HEK293 (cell line): Measurements from ENCODE around the gene KCNMA1.

ENCODE experiments used
- CTCF ChIA-PET: fragments of 350-600 bp; formaldehyde crosslinking; extraction: SDS; loops from one replicate; lab custom pipeline; 2021; ENCODE audit warnings: antibody characterized with exemption; lab: Yijun Ruan, JAX
- POLR2A ChIA-PET: fragments of 300-600 bp; formaldehyde crosslinking; extraction: SDS; loops from one replicate; lab custom pipeline; 2020; ENCODE audit warnings: antibody characterized with exemption, inconsistent platforms; lab: Yijun Ruan, JAX
- H3K27ac ChIP-seq: fragments of 200-500 bp; sonication (Bioruptor generic); 2 replicates; pipeline ENCODE4 v1.5.1; 2014; ENCODE audit warnings: low read depth, low read length, control low read depth, inconsistent platforms; ENCODE audit errors: extremely low read depth
- H3K36me3 ChIP-seq, 2 experiments: fragments of 200-500 bp in 1 of 2; sonication (Bioruptor generic) in 1 of 2; 1 replicate in 1 of 2; 2 replicates in 1 of 2; pipeline ENCODE4 v1.5.1; 2014 to 2017; ENCODE audit warnings: inconsistent platforms in 2 of 2, low read length in 2 of 2; ENCODE audit not compliant: control insufficient read depth in 2 of 2, insufficient read depth in 1 of 2
- H3K4me1 ChIP-seq: fragments of 200-500 bp; sonication (Bioruptor generic); 2 replicates; pipeline ENCODE4 v1.5.1; 2014; ENCODE audit warnings: mild to moderate bottlenecking, low read length, inconsistent platforms; ENCODE audit not compliant: control insufficient read depth, insufficient read depth
- H3K4me3 ChIP-seq: 2 replicates; pipeline ENCODE4 v1.5.1; 2011; ENCODE audit warnings: low read depth, mild to moderate bottlenecking, control low read depth, low read length, moderate library complexity
- H3K9me3 ChIP-seq: fragments of 200-500 bp; sonication (Bioruptor generic); 2 replicates; pipeline ENCODE4 v1.5.1; 2014; ENCODE audit warnings: low read depth, low read length, inconsistent platforms; ENCODE audit not compliant: control insufficient read depth, insufficient read depth
- MYNN ChIP-seq: fragments of 450-650 bp; formaldehyde crosslinking; IDR thresholded peaks from 2 replicates; pipeline ENCODE4 v1.5.1; 2016; ENCODE audit warnings: missing biosample characterization, missing genetic modification characterization, borderline replicate concordance
- ZFP41 ChIP-seq: fragments of 450-650 bp; formaldehyde crosslinking; IDR thresholded peaks from 2 replicates; pipeline ENCODE4 v1.5.1; 2016; ENCODE audit warnings: missing biosample characterization, missing genetic modification characterization, borderline replicate concordance
- ZNF133 ChIP-seq: fragments of 450-650 bp; formaldehyde crosslinking; IDR thresholded peaks from 2 replicates; pipeline ENCODE4 v1.5.1; 2016; ENCODE audit warnings: missing biosample characterization, missing genetic modification characterization
- ZNF140 ChIP-seq: fragments of 450-650 bp; formaldehyde crosslinking; IDR thresholded peaks from 2 replicates; pipeline ENCODE4 v1.5.1; 2016; ENCODE audit warnings: missing biosample characterization, missing genetic modification characterization
- ZNF146 ChIP-seq: fragments of 450-650 bp; formaldehyde crosslinking; IDR thresholded peaks from 2 replicates; pipeline ENCODE4 v1.5.1; 2016; ENCODE audit warnings: missing biosample characterization, missing genetic modification characterization
- ZNF157 ChIP-seq: fragments of 450-650 bp; formaldehyde crosslinking; IDR thresholded peaks from 2 replicates; pipeline ENCODE4 v1.5.1; 2016; ENCODE audit warnings: missing biosample characterization, missing genetic modification characterization
- ZNF221 ChIP-seq: fragments of 450-650 bp; formaldehyde crosslinking; IDR thresholded peaks from 2 replicates; pipeline ENCODE4 v1.5.1; 2017; ENCODE audit warnings: missing biosample characterization, missing genetic modification characterization, borderline replicate concordance
- ZNF341 ChIP-seq: fragments of 450-650 bp; formaldehyde crosslinking; IDR thresholded peaks from 2 replicates; pipeline ENCODE4; 2016; ENCODE audit warnings: low read depth, missing biosample characterization, missing genetic modification characterization
- ZNF48 ChIP-seq: fragments of 450-650 bp; formaldehyde crosslinking; IDR thresholded peaks from 2 replicates; pipeline ENCODE4 v1.5.1; 2016; ENCODE audit warnings: missing biosample characterization, missing genetic modification characterization
- ZNF549 ChIP-seq: fragments of 450-650 bp; IDR thresholded peaks from 2 replicates; pipeline ENCODE4 v1.5.1; 2018; ENCODE audit warnings: missing biosample characterization, missing genetic modification characterization, mild to moderate bottlenecking, inconsistent platforms, moderate library complexity
- ZNF585B ChIP-seq: fragments of 450-650 bp; formaldehyde crosslinking; IDR thresholded peaks from 2 replicates; pipeline ENCODE4 v1.5.1; 2016; ENCODE audit warnings: missing biosample characterization, missing genetic modification characterization
- ZNF654 ChIP-seq: fragments of 450-650 bp; formaldehyde crosslinking; IDR thresholded peaks from 2 replicates; pipeline ENCODE4 v1.5.1; 2016; ENCODE audit warnings: low read depth, missing biosample characterization, missing genetic modification characterization
- ZNF791 ChIP-seq: fragments of 450-650 bp; formaldehyde crosslinking; IDR thresholded peaks from 2 replicates; pipeline ENCODE4 v1.5.1; 2016; ENCODE audit warnings: missing biosample characterization, missing genetic modification characterization
- ZNF792 ChIP-seq: fragments of 450-650 bp; formaldehyde crosslinking; IDR thresholded peaks from 2 replicates; pipeline ENCODE4 v1.5.1; 2016; ENCODE audit warnings: missing biosample characterization, missing genetic modification characterization
- ZSCAN16 ChIP-seq: fragments of 450-650 bp; formaldehyde crosslinking; IDR thresholded peaks from 2 replicates; pipeline ENCODE4 v1.5.1; 2016; ENCODE audit warnings: missing biosample characterization, missing genetic modification characterization
- TF ChIP-seq, protein P1 (sequence below): fragments of 450-650 bp; formaldehyde crosslinking; IDR thresholded peaks from 2 replicates; pipeline ENCODE4; 2016; ENCODE audit warnings: missing biosample characterization, missing genetic modification characterization
- TF ChIP-seq, protein P2 (sequence below): fragments of 450-650 bp; formaldehyde crosslinking; IDR thresholded peaks from 2 replicates; pipeline ENCODE4 v1.5.1; 2016; ENCODE audit warnings: missing biosample characterization, missing genetic modification characterization
- TF ChIP-seq, protein P3 (sequence below): fragments of 450-650 bp; formaldehyde crosslinking; IDR thresholded peaks from 2 replicates; pipeline ENCODE4 v1.5.1; 2016; ENCODE audit warnings: missing biosample characterization, missing genetic modification characterization
- TF ChIP-seq, protein P4 (sequence below): fragments of 450-650 bp; formaldehyde crosslinking; IDR thresholded peaks from 2 replicates; pipeline ENCODE4 v1.5.1; 2016; ENCODE audit warnings: missing biosample characterization, missing genetic modification characterization, borderline replicate concordance
- TF ChIP-seq, protein P5 (sequence below): fragments of 450-650 bp; formaldehyde crosslinking; IDR thresholded peaks from 2 replicates; pipeline ENCODE4 v1.5.1; 2017; ENCODE audit warnings: missing biosample characterization, missing genetic modification characterization

Gene KCNMA1

DNA sequence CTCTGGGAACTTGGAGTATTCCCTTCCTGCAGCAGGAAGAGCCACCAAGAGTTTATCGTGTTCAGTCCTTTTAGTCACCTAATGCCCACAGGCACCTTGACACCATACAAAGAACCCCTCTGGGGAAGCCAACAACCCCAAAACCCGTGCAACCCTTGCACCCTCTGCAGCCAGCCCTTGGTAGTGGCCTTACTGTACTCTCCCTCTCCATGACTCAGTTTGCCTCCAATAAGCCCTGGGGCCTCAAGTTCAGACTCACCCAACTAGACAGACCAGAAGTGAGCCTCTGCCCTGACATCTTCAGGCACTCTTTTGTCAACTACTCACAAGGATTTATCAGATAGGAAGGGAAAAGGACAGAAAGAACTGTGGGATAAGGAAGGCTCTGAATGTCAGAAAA, 30.9 kb downstream of the KCNMA1 start:
- ChIA-PET POLR2A (no interaction called here), CTCF (interaction anchor here (0.6 to 1.7 kb wide), 2 partner anchors 34 to 100 kb away, joined by 3 read pairs; no protein-coding TSS in a partner anchor)
- Histone ChIP-seq H3K36me3 (no peaks in the 10 kb centered on the region), H3K4me1 (no peaks in the 10 kb centered on the region), H3K27ac (no peak overlapping the region), H3K4me3 (no peak overlapping the region), H3K9me3 (no peaks in the 10 kb centered on the region)
- TF ChIP-seq ZNF48 (tag by site-specific recombination) (no peak), ZNF792 (tag by site-specific recombination) (no peak), ZNF585B (tag by site-specific recombination) (no peak), MYNN (no peak)
- TF ChIP-seq, protein P1, sequence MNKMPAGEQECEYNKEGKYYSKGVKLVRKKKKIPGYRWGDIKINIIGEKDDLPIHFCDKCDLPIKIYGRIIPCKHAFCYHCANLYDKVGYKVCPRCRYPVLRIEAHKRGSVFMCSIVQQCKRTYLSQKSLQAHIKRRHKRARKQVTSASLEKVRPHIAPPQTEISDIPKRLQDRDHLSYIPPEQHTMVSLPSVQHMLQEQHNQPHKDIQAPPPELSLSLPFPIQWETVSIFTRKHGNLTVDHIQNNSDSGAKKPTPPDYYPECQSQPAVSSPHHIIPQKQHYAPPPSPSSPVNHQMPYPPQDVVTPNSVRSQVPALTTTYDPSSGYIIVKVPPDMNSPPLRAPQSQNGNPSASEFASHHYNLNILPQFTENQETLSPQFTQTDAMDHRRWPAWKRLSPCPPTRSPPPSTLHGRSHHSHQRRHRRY (tag by site-specific recombination) = no peak

DNA sequence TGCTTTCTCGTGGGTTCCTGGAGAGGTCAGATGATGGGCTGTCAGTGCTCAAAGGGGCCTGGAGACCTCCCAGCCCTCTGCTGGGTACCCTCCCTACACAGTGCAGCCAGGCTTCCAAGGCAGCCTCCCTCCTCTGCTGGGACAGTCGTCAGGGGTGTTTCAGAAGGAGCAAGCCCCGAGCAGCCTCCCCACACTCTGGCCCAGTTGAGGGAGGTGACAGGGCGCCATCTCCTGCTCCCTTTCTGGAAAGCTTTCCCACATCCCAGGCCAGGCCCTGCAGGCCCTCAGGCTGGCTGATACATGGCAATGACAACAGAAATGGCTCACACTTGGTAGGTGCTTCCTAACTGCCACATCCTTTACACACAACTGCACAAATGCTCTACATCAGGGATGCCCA, 32.1 kb downstream of the KCNMA1 start:
- Histone ChIP-seq H3K9me3 (no peaks in the 10 kb centered on the region), H3K4me3 (no peak overlapping the region), H3K27ac (no peak overlapping the region), H3K4me1 (no peaks in the 10 kb centered on the region), H3K36me3 (no peaks in the 10 kb centered on the region)
- POLR2A ChIA-PET = no interaction called here
- CTCF ChIA-PET = interaction anchor here (0.9 to 1.7 kb wide), 2 partner anchors 36 to 431 kb away, joined by 3 to 4 read pairs; no protein-coding TSS in a partner anchor
- peak; percentile 14; the same call in 1 of the 2 replicates for TF ChIP-seq ZNF654 (tag by site-specific recombination)
- peak; percentile 45; the same call in 1 of the 2 replicates for TF ChIP-seq ZNF157 (tag by site-specific recombination)
- TF ChIP-seq ZNF341 (tag by site-specific recombination) = no peak
- TF ChIP-seq, protein P2, sequence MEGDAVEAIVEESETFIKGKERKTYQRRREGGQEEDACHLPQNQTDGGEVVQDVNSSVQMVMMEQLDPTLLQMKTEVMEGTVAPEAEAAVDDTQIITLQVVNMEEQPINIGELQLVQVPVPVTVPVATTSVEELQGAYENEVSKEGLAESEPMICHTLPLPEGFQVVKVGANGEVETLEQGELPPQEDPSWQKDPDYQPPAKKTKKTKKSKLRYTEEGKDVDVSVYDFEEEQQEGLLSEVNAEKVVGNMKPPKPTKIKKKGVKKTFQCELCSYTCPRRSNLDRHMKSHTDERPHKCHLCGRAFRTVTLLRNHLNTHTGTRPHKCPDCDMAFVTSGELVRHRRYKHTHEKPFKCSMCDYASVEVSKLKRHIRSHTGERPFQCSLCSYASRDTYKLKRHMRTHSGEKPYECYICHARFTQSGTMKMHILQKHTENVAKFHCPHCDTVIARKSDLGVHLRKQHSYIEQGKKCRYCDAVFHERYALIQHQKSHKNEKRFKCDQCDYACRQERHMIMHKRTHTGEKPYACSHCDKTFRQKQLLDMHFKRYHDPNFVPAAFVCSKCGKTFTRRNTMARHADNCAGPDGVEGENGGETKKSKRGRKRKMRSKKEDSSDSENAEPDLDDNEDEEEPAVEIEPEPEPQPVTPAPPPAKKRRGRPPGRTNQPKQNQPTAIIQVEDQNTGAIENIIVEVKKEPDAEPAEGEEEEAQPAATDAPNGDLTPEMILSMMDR (tag by site-specific recombination) = peak; percentile 64
- no peak for TF ChIP-seq ZNF791 (tag by site-specific recombination)
- TF ChIP-seq ZNF221 (tag by site-specific recombination) = no peak
- no peak for TF ChIP-seq ZNF146 (tag by site-specific recombination)
- TF ChIP-seq ZNF133 (tag by site-specific recombination) = no peak

DNA sequence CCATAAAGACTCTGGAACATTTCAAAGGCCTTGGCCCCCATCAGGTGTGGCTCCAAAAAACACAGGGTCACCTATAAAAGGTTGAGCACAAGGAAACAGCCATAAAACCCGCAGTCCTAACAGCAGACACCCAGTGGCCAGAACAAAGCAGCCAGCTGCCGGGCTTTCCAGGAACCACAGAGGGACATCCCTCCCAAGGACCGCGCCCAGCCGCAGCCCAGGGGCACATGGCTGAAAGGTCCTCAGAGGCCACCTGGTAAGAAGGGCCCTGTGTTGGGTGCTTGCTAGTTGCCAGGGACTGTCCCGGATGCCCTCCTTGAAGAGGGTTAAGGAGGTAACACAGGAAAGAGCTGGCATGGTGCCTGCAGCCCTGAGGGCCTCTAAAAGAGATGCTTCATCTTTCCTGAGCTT, 32.7 kb downstream of the KCNMA1 start:
- no peak overlapping the region for H3K4me3 ChIP-seq
- H3K27ac ChIP-seq = no peak overlapping the region
- ChIA-PET POLR2A (no interaction called here), CTCF (interaction anchor here (0.9 to 1.7 kb wide), 2 partner anchors 36 to 431 kb away, joined by 3 to 4 read pairs; no protein-coding TSS in a partner anchor)
- H3K36me3 ChIP-seq = no peaks in the 10 kb centered on the region
- H3K9me3 ChIP-seq = no peaks in the 10 kb centered on the region
- no peaks in the 10 kb centered on the region for H3K4me1 ChIP-seq
- TF ChIP-seq ZSCAN16 (no peak), ZNF791 (tag by site-specific recombination) (no peak), ZNF140 (tag by site-specific recombination) (no peak), ZNF133 (tag by site-specific recombination) (no peak), ZNF549 (no peak), ZFP41 (tag by site-specific recombination) (no peak)
- TF ChIP-seq, protein P3, sequence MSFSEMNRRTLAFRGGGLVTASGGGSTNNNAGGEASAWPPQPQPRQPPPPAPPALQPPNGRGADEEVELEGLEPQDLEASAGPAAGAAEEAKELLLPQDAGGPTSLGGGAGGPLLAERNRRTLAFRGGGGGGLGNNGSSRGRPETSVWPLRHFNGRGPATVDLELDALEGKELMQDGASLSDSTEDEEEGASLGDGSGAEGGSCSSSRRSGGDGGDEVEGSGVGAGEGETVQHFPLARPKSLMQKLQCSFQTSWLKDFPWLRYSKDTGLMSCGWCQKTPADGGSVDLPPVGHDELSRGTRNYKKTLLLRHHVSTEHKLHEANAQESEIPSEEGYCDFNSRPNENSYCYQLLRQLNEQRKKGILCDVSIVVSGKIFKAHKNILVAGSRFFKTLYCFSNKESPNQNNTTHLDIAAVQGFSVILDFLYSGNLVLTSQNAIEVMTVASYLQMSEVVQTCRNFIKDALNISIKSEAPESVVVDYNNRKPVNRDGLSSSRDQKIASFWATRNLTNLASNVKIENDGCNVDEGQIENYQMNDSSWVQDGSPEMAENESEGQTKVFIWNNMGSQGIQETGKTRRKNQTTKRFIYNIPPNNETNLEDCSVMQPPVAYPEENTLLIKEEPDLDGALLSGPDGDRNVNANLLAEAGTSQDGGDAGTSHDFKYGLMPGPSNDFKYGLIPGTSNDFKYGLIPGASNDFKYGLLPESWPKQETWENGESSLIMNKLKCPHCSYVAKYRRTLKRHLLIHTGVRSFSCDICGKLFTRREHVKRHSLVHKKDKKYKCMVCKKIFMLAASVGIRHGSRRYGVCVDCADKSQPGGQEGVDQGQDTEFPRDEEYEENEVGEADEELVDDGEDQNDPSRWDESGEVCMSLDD (tag by site-specific recombination) = no peak
- TF ChIP-seq, protein P4, sequence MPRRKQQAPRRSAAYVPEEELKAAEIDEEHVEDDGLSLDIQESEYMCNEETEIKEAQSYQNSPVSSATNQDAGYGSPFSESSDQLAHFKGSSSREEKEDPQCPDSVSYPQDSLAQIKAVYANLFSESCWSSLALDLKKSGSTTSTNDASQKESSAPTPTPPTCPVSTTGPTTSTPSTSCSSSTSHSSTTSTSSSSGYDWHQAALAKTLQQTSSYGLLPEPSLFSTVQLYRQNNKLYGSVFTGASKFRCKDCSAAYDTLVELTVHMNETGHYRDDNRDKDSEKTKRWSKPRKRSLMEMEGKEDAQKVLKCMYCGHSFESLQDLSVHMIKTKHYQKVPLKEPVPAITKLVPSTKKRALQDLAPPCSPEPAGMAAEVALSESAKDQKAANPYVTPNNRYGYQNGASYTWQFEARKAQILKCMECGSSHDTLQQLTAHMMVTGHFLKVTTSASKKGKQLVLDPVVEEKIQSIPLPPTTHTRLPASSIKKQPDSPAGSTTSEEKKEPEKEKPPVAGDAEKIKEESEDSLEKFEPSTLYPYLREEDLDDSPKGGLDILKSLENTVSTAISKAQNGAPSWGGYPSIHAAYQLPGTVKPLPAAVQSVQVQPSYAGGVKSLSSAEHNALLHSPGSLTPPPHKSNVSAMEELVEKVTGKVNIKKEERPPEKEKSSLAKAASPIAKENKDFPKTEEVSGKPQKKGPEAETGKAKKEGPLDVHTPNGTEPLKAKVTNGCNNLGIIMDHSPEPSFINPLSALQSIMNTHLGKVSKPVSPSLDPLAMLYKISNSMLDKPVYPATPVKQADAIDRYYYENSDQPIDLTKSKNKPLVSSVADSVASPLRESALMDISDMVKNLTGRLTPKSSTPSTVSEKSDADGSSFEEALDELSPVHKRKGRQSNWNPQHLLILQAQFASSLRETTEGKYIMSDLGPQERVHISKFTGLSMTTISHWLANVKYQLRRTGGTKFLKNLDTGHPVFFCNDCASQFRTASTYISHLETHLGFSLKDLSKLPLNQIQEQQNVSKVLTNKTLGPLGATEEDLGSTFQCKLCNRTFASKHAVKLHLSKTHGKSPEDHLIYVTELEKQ (tag by site-specific recombination) = no peak
- TF ChIP-seq, protein P5, sequence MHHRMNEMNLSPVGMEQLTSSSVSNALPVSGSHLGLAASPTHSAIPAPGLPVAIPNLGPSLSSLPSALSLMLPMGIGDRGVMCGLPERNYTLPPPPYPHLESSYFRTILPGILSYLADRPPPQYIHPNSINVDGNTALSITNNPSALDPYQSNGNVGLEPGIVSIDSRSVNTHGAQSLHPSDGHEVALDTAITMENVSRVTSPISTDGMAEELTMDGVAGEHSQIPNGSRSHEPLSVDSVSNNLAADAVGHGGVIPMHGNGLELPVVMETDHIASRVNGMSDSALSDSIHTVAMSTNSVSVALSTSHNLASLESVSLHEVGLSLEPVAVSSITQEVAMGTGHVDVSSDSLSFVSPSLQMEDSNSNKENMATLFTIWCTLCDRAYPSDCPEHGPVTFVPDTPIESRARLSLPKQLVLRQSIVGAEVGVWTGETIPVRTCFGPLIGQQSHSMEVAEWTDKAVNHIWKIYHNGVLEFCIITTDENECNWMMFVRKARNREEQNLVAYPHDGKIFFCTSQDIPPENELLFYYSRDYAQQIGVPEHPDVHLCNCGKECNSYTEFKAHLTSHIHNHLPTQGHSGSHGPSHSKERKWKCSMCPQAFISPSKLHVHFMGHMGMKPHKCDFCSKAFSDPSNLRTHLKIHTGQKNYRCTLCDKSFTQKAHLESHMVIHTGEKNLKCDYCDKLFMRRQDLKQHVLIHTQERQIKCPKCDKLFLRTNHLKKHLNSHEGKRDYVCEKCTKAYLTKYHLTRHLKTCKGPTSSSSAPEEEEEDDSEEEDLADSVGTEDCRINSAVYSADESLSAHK = no peak
